ENCODE measurements around the gene MLYCD.

DNA sequence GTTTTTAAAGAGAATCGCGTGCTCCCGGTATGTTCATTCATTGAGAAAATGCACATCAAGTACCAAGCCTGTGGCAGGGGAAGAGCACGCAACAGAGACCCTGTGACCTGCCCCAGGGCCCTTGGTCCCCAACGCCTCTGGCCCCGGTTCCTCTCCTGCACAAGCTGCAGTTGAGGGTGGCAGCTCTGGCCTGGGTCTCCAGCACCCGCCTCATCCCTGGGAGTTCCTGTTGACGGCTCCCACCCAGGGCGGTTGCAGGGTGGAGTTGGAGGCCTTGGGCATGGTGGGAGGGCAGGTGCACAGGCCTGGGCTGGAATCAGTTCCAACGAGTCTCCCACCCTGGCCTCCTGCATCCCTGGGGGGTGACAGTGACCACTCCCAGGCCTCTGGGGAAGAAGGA, 74.2 kb downstream of the MLYCD start:
- TF ChIP-seq, protein P1, sequence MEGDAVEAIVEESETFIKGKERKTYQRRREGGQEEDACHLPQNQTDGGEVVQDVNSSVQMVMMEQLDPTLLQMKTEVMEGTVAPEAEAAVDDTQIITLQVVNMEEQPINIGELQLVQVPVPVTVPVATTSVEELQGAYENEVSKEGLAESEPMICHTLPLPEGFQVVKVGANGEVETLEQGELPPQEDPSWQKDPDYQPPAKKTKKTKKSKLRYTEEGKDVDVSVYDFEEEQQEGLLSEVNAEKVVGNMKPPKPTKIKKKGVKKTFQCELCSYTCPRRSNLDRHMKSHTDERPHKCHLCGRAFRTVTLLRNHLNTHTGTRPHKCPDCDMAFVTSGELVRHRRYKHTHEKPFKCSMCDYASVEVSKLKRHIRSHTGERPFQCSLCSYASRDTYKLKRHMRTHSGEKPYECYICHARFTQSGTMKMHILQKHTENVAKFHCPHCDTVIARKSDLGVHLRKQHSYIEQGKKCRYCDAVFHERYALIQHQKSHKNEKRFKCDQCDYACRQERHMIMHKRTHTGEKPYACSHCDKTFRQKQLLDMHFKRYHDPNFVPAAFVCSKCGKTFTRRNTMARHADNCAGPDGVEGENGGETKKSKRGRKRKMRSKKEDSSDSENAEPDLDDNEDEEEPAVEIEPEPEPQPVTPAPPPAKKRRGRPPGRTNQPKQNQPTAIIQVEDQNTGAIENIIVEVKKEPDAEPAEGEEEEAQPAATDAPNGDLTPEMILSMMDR (IDR thresholded peaks at IDR 0.05) = no peak
- TF ChIP-seq POLR2A (IDR thresholded peaks at IDR 0.05) = no peak

All from right lobe of liver (tissue), 4 donors.